Left lung (tissue), 10 donors: Measurements from ENCODE around the gene RBM15. TPM values are rescaled to one million over a fixed set of nuclear protein-coding genes. Genes with fewer than 3 reads are reported as not detected.

Source experiments
- ATAC-seq: fragments of 200-7000 bp; cut with Tn5 transposase; one replicate; pipeline ENCODE4 v1.9.1; 2020; ENCODE audit warnings: moderate library complexity
- DNase-seq, 4 donors: peaks; one replicate each; pipeline ENCODE4 v3.0.0-alpha.2; 2013 to 2020
- H3K27ac ChIP-seq, 2 donors: fragments of 200-600 bp; sonication (generic) in 1 of 2; one replicate each; pipeline versions ENCODE4 v1.5.0 to v1.8.0; 2020 to 2021
- H3K27me3 ChIP-seq, 2 donors: fragments of 200-600 bp; sonication (generic) in 1 of 2; one replicate each; pipeline versions ENCODE4 v1.5.0 to v1.8.0; 2020 to 2021
- H3K36me3 ChIP-seq, 2 donors: fragments of 200-600 bp; sonication (generic) in 1 of 2; one replicate each; pipeline versions ENCODE4 v1.5.0 to v1.8.0; 2020 to 2021
- H3K4me1 ChIP-seq, 2 donors: fragments of 200-600 bp; one replicate each; pipeline ENCODE4 v1.8.0; 2021
- H3K4me3 ChIP-seq, 2 donors: fragments of 200-600 bp; sonication (generic) in 1 of 2; one replicate each; pipeline versions ENCODE4 v1.5.0 to v1.8.0; 2020 to 2021; ENCODE audit warnings: mild to moderate bottlenecking in 1 of 2
- H3K9me3 ChIP-seq, 2 donors: fragments of 200-600 bp; sonication (generic) in 1 of 2; one replicate each; pipeline versions ENCODE4 v1.5.0 to v1.8.0; 2020 to 2021
- intact Hi-C, 2 donors: fragments of 100-400 bp; cut with DNase I; formaldehyde crosslinking; loops; one replicate each; pipeline versions ENCODE4 v1.11.2 to v1.14.2; 2022
- polyA plus RNA-seq, 6 donors: library from polyadenylated mRNA; unstranded; fragments of 120-200 nt; gene quantifications; one replicate each; pipeline ENCODE4 v1.2.1, GENCODE V29; 2013; ENCODE audit not compliant: insufficient read length in 6 of 6
- total RNA-seq, 2 donors: library from RNA; stranded (reverse); fragmentation: NEBNext Ultra II Directional; extraction: Animal tissue kit (Norgen Biotek cat#: 25700); gene quantifications; one replicate each; pipeline ENCODE4 v1.2.1, GENCODE V29; 2021
- TF ChIP-seq, protein P1 (sequence below), 2 donors: fragments of 200-600 bp; sonication (generic) in 1 of 2; IDR thresholded peaks; one replicate each; pipeline versions ENCODE4 v1.5.0 to v1.8.0; 2021; ENCODE audit warnings: antibody characterized with exemption in 2 of 2
- donor health status: DM: no; HTN: yes; CAD: no.
- donor health status: DM: no; HTN: no; CAD: no.

The RBM15 gene
- total and polyA plus RNA-seq, 8 donors = 10.9 to 24.3 (median 13.2) TPM

DNA sequence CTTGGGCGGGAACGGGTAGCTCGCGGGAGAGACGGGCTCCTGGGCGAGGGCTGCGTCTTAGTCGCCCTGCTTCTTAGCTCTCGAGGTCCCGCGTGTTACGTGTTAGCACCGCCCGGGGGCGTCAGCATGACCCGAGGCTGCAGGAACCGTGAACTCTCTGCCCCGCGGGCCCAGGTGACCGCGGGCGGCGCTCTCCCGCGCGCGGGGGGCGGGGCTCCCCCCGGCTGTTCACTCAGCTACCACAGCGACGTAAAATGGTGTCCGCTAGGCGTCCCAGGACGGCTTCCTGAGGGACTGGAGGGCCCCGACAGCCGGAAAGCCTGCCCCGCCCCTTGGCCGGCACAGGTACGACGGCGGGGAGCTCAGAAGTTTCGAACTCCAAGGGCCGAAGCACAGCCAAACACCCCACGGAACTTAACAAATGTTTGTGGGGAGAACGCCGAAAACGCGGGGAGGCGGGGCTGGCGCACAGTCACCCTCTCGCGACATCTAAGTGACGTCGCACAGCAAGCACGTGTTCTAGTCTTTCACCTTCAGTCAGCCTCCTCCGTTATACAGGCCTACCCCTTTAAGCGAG, 780 bp upstream of the RBM15 start:
- Histone ChIP-seq H3K27me3 (no peaks in the 10 kb centered on the region), H3K4me1 (peaks cover 25 to 49% of the 10 kb centered on the region in 2 donors), H3K36me3 (peaks cover 0 to 17% of the 10 kb centered on the region in 2 donors), H3K4me3 (peak overlapping the region; percentile 46 to 98), H3K9me3 (no peaks in the 10 kb centered on the region), H3K27ac (peak overlapping the region; percentile 95 to 99)
- intact Hi-C loops = no loop called here
- TF ChIP-seq, protein P1, sequence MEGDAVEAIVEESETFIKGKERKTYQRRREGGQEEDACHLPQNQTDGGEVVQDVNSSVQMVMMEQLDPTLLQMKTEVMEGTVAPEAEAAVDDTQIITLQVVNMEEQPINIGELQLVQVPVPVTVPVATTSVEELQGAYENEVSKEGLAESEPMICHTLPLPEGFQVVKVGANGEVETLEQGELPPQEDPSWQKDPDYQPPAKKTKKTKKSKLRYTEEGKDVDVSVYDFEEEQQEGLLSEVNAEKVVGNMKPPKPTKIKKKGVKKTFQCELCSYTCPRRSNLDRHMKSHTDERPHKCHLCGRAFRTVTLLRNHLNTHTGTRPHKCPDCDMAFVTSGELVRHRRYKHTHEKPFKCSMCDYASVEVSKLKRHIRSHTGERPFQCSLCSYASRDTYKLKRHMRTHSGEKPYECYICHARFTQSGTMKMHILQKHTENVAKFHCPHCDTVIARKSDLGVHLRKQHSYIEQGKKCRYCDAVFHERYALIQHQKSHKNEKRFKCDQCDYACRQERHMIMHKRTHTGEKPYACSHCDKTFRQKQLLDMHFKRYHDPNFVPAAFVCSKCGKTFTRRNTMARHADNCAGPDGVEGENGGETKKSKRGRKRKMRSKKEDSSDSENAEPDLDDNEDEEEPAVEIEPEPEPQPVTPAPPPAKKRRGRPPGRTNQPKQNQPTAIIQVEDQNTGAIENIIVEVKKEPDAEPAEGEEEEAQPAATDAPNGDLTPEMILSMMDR (IDR thresholded peaks at IDR 0.05) = peak; percentile 46 to 58
- ATAC-seq = peak; percentile 84
- peak in 3 of 4 donors; percentile 93 to 96 (median 96) for DNase-seq

- no peaks in the 10 kb centered on the region for H3K9me3 ChIP-seq
- H3K27ac ChIP-seq = peak overlapping the region; percentile 90 to 99
- H3K27me3 ChIP-seq = no peaks in the 10 kb centered on the region
- intact Hi-C loops = no loop called here
- H3K36me3 ChIP-seq = peaks cover 0 to 17% of the 10 kb centered on the region in 2 donors
- peak overlapping the region; percentile 65 to 98 for H3K4me3 ChIP-seq
- peaks cover 27 to 61% of the 10 kb centered on the region in 2 donors for H3K4me1 ChIP-seq
- ATAC-seq (peak; percentile 8), DNase-seq (peak in 3 of 4 donors; percentile 60 to 88 (median 70))
- TF ChIP-seq, protein P1 (IDR thresholded peaks at IDR 0.05) = peak in 1 of 2 donors; percentile 25
Measured at GRCh38 chr1:110339407-110340206, 430 bp downstream of the RBM15 start.

DNA sequence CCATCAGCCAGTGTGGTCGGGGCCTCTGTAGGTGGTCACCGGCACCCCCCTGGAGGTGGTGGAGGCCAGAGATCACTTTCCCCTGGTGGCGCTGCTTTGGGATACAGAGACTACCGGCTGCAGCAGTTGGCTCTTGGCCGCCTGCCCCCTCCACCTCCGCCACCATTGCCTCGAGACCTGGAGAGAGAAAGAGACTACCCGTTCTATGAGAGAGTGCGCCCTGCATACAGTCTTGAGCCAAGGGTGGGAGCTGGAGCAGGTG, 961 bp downstream of the RBM15 start:
- TF ChIP-seq, protein P1 (IDR thresholded peaks at IDR 0.05) = no peak
- intact Hi-C loops = no loop called here
- DNase-seq (no peak), ATAC-seq (no peak)
- Histone ChIP-seq H3K4me1 (peaks cover 31 to 66% of the 10 kb centered on the region in 2 donors), H3K27me3 (no peaks in the 10 kb centered on the region), H3K9me3 (no peaks in the 10 kb centered on the region), H3K27ac (peak overlapping the region in 1 of 2 donors; percentile 99), H3K4me3 (peak overlapping the region; percentile 65 to 98), H3K36me3 (peaks cover 0 to 20% of the 10 kb centered on the region in 2 donors)

DNA sequence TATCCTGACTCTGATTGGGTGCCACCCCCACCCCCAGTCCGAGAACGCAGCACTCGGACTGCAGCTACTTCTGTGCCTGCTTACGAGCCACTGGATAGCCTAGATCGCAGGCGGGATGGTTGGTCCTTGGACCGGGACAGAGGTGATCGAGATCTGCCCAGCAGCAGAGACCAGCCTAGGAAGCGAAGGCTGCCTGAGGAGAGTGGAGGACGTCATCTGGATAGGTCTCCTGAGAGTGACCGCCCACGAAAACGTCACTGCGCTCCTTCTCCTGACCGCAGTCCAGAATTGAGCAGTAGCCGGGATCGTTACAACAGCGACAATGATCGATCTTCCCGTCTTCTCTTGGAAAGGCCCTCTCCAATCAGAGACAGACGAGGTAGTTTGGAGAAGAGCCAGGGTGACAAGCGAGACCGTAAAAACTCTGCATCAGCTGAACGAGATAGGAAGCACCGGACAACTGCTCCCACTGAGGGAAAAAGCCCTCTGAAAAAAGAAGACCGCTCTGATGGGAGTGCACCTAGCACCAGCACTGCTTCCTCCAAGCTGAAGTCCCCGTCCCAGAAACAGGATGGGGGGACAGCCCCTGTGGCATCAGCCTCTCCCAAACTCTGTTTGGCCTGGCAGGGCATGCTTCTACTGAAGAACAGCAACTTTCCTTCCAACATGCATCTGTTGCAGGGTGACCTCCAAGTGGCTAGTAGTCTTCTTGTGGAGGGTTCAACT, 2.1 kb downstream of the RBM15 start:
- peaks cover 0 to 25% of the 10 kb centered on the region in 2 donors for H3K36me3 ChIP-seq
- H3K4me1 ChIP-seq = peaks cover 31 to 78% of the 10 kb centered on the region in 2 donors
- H3K27me3 ChIP-seq = no peaks in the 10 kb centered on the region
- no peak for ATAC-seq
- no peak for DNase-seq
- H3K27ac ChIP-seq = no peak overlapping the region
- H3K4me3 ChIP-seq = peak overlapping the region in 1 of 2 donors; percentile 98
- TF ChIP-seq, protein P1 (IDR thresholded peaks at IDR 0.05) = no peak
- no peaks in the 10 kb centered on the region for H3K9me3 ChIP-seq
- intact Hi-C loops = no loop called here

GRCh38 chr1:110341872-110342331, 2.7 kb downstream of the RBM15 start:
- peak overlapping the region in 1 of 2 donors; percentile 98 for H3K4me3 ChIP-seq
- H3K4me1 ChIP-seq = peaks cover 31 to 79% of the 10 kb centered on the region in 2 donors

More at GRCh38 chr1:110341872-110342331, 2.7 kb downstream of the RBM15 start:
- Histone ChIP-seq H3K36me3 (peaks cover 0 to 31% of the 10 kb centered on the region in 2 donors), H3K27me3 (no peaks in the 10 kb centered on the region), H3K27ac (no peak overlapping the region), H3K9me3 (no peaks in the 10 kb centered on the region)
- DNase-seq (no peak), ATAC-seq (no peak)
- TF ChIP-seq, protein P1 (IDR thresholded peaks at IDR 0.05) = no peak
- intact Hi-C loops = no loop called here
